ENCODE results near the gene C9orf72. TPM values are rescaled to one million over a fixed set of nuclear protein-coding genes. Genes with fewer than 3 reads are reported as not detected.

Gene C9orf72
- total RNA-seq, 3 donors from 2014 or later (not counting 1 experiment from before 2014, with no cell fraction given), result 12.5 to 19.0 (median 16.8) TPM

GRCh38 chr9:27540502-27540901 lies 32.8 kb downstream of the C9orf72 start:
- no peak for TF ChIP-seq CTCF (IDR thresholded peaks at IDR 0.05)
- H3K4me1 ChIP-seq (ENCODE audit: control insufficient read depth, insufficient read depth, low read length), result no peaks in the 10 kb centered on the region
- H3K36me3 Mint-ChIP-seq, result no peaks in the 10 kb centered on the region
- no peaks in the 10 kb centered on the region for H3K27me3 ChIP-seq (ENCODE audit: control insufficient read depth, insufficient read depth, low read length)
- H3K4me1 Mint-ChIP-seq, result no peaks in the 10 kb centered on the region
- DNase-seq (no peak), ATAC-seq (no peak)
- intact Hi-C loops (cut with micrococcal nuclease), result no loop called here
- H3K4me3 ChIP-seq (ENCODE audit: low read length), result no peak overlapping the region
- H3K9me3 Mint-ChIP-seq, result no peaks in the 10 kb centered on the region
- H3K9me3 ChIP-seq (ENCODE audit: control insufficient read depth, insufficient read depth, low read length), result no peaks in the 10 kb centered on the region
- H3K36me3 ChIP-seq (ENCODE audit: control insufficient read depth, insufficient read depth, low read length), result peaks cover 2% of the 10 kb centered on the region
- WGBS (ENCODE audit: insufficient coverage), result 100% methylated on average over 1 of the region's 1 CpG
- H3K4me3 Mint-ChIP-seq, result no peak overlapping the region
- no peaks in the 10 kb centered on the region for H3K27me3 Mint-ChIP-seq (ENCODE audit: low read depth in 2 of 2)
- no peak overlapping the region for H3K27ac Mint-ChIP-seq
- H3K27ac ChIP-seq (ENCODE audit: low read length), result no peak overlapping the region

- DNase-seq, result no peak
- Mint-ChIP-seq H3K9me3 (no peaks in the 10 kb centered on the region), H3K4me3 (no peak overlapping the region), H3K27ac (no peak overlapping the region), H3K36me3 (no peaks in the 10 kb centered on the region), H3K4me1 (no peaks in the 10 kb centered on the region), H3K27me3 (ENCODE audit: low read depth in 2 of 2) (no peaks in the 10 kb centered on the region)
- ATAC-seq, result no peak
- Histone ChIP-seq H3K27ac (ENCODE audit: low read length) (no peak overlapping the region), H3K27me3 (ENCODE audit: control insufficient read depth, insufficient read depth, low read length) (no peaks in the 10 kb centered on the region), H3K9me3 (ENCODE audit: control insufficient read depth, insufficient read depth, low read length) (no peaks in the 10 kb centered on the region), H3K4me1 (ENCODE audit: control insufficient read depth, insufficient read depth, low read length) (no peaks in the 10 kb centered on the region), H3K4me3 (ENCODE audit: low read length) (no peak overlapping the region), H3K36me3 (ENCODE audit: control insufficient read depth, insufficient read depth, low read length) (no peaks in the 10 kb centered on the region)
- TF ChIP-seq CTCF (IDR thresholded peaks at IDR 0.05), result no peak
- intact Hi-C loops (cut with micrococcal nuclease), result loop anchor here (10.0 kb wide), 1 partner anchor 505 kb away; no protein-coding TSS in a partner anchor
- WGBS (ENCODE audit: insufficient coverage), result 93% methylated on average over 5 of the region's 5 CpGs
Observed at GRCh38 chr9:27539479-27540441, 33.5 kb downstream of the C9orf72 start.

GRCh38 chr9:27538647-27539046 lies 34.6 kb downstream of the C9orf72 start:
- intact Hi-C loops (cut with micrococcal nuclease), result loop anchor here (10.0 kb wide), 1 partner anchor 504 kb away; no protein-coding TSS in a partner anchor
- Mint-ChIP-seq H3K4me3 (no peak overlapping the region), H3K9me3 (no peaks in the 10 kb centered on the region), H3K27ac (no peak overlapping the region), H3K36me3 (no peaks in the 10 kb centered on the region), H3K27me3 (ENCODE audit: low read depth in 2 of 2) (no peaks in the 10 kb centered on the region), H3K4me1 (no peaks in the 10 kb centered on the region)
- ATAC-seq (no peak), DNase-seq (no peak)
- no peaks in the 10 kb centered on the region for H3K9me3 ChIP-seq (ENCODE audit: control insufficient read depth, insufficient read depth, low read length)
- WGBS (ENCODE audit: insufficient coverage), result 85% methylated on average over 3 of the region's 3 CpGs
- no peak for TF ChIP-seq CTCF (IDR thresholded peaks at IDR 0.05)
- no peaks in the 10 kb centered on the region for H3K36me3 ChIP-seq (ENCODE audit: control insufficient read depth, insufficient read depth, low read length)
- H3K27ac ChIP-seq (ENCODE audit: low read length), result no peak overlapping the region
- no peak overlapping the region for H3K4me3 ChIP-seq (ENCODE audit: low read length)
- no peaks in the 10 kb centered on the region for H3K4me1 ChIP-seq (ENCODE audit: control insufficient read depth, insufficient read depth, low read length)
- no peaks in the 10 kb centered on the region for H3K27me3 ChIP-seq (ENCODE audit: control insufficient read depth, insufficient read depth, low read length)
